Activated naive CD4-positive, alpha-beta T cell treated with anti-CD3 and anti-CD28 coated beads, Interleukin-2, amount 10 ng/mL, durations not matched to agents 7 days and 5 days (primary cell): ENCODE measurements around the gene SLC19A1.

ENCODE experiments used
- CTCF ChIA-PET: fragments of 350-600 bp; sonication (Branson Sonifier 250); formaldehyde crosslinking; loops from one replicate; lab custom pipeline; 2021; ENCODE audit warnings: antibody characterized with exemption; lab: Charles Lee
- DNase-seq: peaks from one replicate; pipeline ENCODE4 v3.0.0-alpha.2; 2020
- H3K27ac Mint-ChIP-seq: one replicate; pipeline ENCODE4 v1.8.0; 2021; ENCODE audit warnings: mild to moderate bottlenecking, moderate library complexity, mixed read lengths
- H3K27me3 Mint-ChIP-seq: one replicate; pipeline ENCODE4 v1.8.0; 2021; ENCODE audit warnings: mild to moderate bottlenecking, mixed read lengths
- H3K36me3 Mint-ChIP-seq: one replicate; pipeline ENCODE4 v1.8.0; 2021; ENCODE audit warnings: mixed read lengths
- H3K4me1 Mint-ChIP-seq: one replicate; pipeline ENCODE4 v1.8.0; 2021; ENCODE audit warnings: mixed read lengths
- H3K4me3 Mint-ChIP-seq: one replicate; pipeline ENCODE4 v1.8.0; 2021; ENCODE audit warnings: mild to moderate bottlenecking, moderate library complexity, mixed read lengths
- H3K9me3 Mint-ChIP-seq: one replicate; pipeline ENCODE4 v1.8.0; 2021; ENCODE audit warnings: mixed read lengths

Gene SLC19A1

GRCh38 chr21:45557616-45558043, 15.4 kb upstream of the SLC19A1 start:
- Mint-ChIP-seq H3K9me3 (no peaks in the 10 kb centered on the region), H3K27me3 (peaks cover 59% of the 10 kb centered on the region), H3K4me1 (peaks cover 11% of the 10 kb centered on the region), H3K27ac (no peak overlapping the region), H3K36me3 (no peaks in the 10 kb centered on the region), H3K4me3 (no peak overlapping the region)
- CTCF ChIA-PET = no interaction called here
- DNase-seq = no peak

GRCh38 chr21:45556645-45557615, 14.7 kb upstream of the SLC19A1 start:
- no peaks in the 10 kb centered on the region for H3K36me3 Mint-ChIP-seq
- H3K27me3 Mint-ChIP-seq = peaks cover 52% of the 10 kb centered on the region
- H3K4me3 Mint-ChIP-seq = no peak overlapping the region
- CTCF ChIA-PET = interaction anchor here (0.9 to 1.6 kb wide), 3 partner anchors 40 to 264 kb away, joined by 3 to 16 read pairs (median 5); no protein-coding TSS in a partner anchor
- DNase-seq = no peak
- H3K27ac Mint-ChIP-seq = no peak overlapping the region
- peaks cover 15% of the 10 kb centered on the region for H3K4me1 Mint-ChIP-seq
- H3K9me3 Mint-ChIP-seq = no peaks in the 10 kb centered on the region

GRCh38 chr21:45556302-45556644, 14.0 kb upstream of the SLC19A1 start:
- DNase-seq = no peak
- Mint-ChIP-seq H3K27ac (no peak overlapping the region), H3K36me3 (no peaks in the 10 kb centered on the region), H3K4me3 (no peak overlapping the region), H3K9me3 (no peaks in the 10 kb centered on the region), H3K27me3 (peaks cover 47% of the 10 kb centered on the region), H3K4me1 (peaks cover 22% of the 10 kb centered on the region)
- CTCF ChIA-PET = interaction anchor here (0.9 to 1.6 kb wide), 3 partner anchors 40 to 264 kb away, joined by 3 to 16 read pairs (median 5); no protein-coding TSS in a partner anchor

GRCh38 chr21:45555557-45556301, 13.5 kb upstream of the SLC19A1 start:
- H3K9me3 Mint-ChIP-seq = no peaks in the 10 kb centered on the region
- no peak overlapping the region for H3K27ac Mint-ChIP-seq
- peaks cover 42% of the 10 kb centered on the region for H3K27me3 Mint-ChIP-seq
- H3K36me3 Mint-ChIP-seq = no peaks in the 10 kb centered on the region
- CTCF ChIA-PET = interaction anchor here (0.9 to 1.6 kb wide), 3 partner anchors 41 to 265 kb away, joined by 3 to 16 read pairs (median 5); no protein-coding TSS in a partner anchor
- H3K4me3 Mint-ChIP-seq = no peak overlapping the region
- H3K4me1 Mint-ChIP-seq = peaks cover 27% of the 10 kb centered on the region
- peak; percentile 44 for DNase-seq

GRCh38 chr21:45555251-45555556, 13.0 kb upstream of the SLC19A1 start:
- peaks cover 32% of the 10 kb centered on the region for H3K4me1 Mint-ChIP-seq
- no peak for DNase-seq
- H3K9me3 Mint-ChIP-seq = no peaks in the 10 kb centered on the region
- H3K4me3 Mint-ChIP-seq = no peak overlapping the region
- CTCF ChIA-PET = interaction anchor here (1.6 kb wide), 1 partner anchor 41 kb away, joined by 16 read pairs; no protein-coding TSS in a partner anchor
- H3K36me3 Mint-ChIP-seq = no peaks in the 10 kb centered on the region
- H3K27me3 Mint-ChIP-seq = peaks cover 37% of the 10 kb centered on the region
- H3K27ac Mint-ChIP-seq = no peak overlapping the region

GRCh38 chr21:45554477-45555175, 12.4 kb upstream of the SLC19A1 start:
- peaks cover 35% of the 10 kb centered on the region for H3K4me1 Mint-ChIP-seq
- H3K27ac Mint-ChIP-seq = peak overlapping the region; percentile 91
- peaks cover 34% of the 10 kb centered on the region for H3K27me3 Mint-ChIP-seq
- CTCF ChIA-PET = interaction anchor here (0.8 to 1.0 kb wide), 2 partner anchors 38 to 42 kb away, joined by 3 read pairs; no protein-coding TSS in a partner anchor
- no peaks in the 10 kb centered on the region for H3K36me3 Mint-ChIP-seq
- H3K4me3 Mint-ChIP-seq = peak overlapping the region; percentile 80
- DNase-seq = peak; percentile 88
- no peaks in the 10 kb centered on the region for H3K9me3 Mint-ChIP-seq

GRCh38 chr21:45552696-45553391, 10.6 kb upstream of the SLC19A1 start:
- Mint-ChIP-seq H3K27me3 (peaks cover 22% of the 10 kb centered on the region), H3K27ac (peak overlapping the region; percentile 65), H3K4me3 (peak overlapping the region; percentile 50), H3K4me1 (peaks cover 42% of the 10 kb centered on the region), H3K36me3 (no peaks in the 10 kb centered on the region), H3K9me3 (no peaks in the 10 kb centered on the region)
- no peak for DNase-seq
- CTCF ChIA-PET = no interaction called here

GRCh38 chr21:45551783-45552695, 9.8 kb upstream of the SLC19A1 start:
- peak overlapping the region; percentile 65 for H3K4me3 Mint-ChIP-seq
- peak overlapping the region; percentile 95 for H3K27ac Mint-ChIP-seq
- no peaks in the 10 kb centered on the region for H3K9me3 Mint-ChIP-seq
- peaks cover 14% of the 10 kb centered on the region for H3K27me3 Mint-ChIP-seq
- H3K36me3 Mint-ChIP-seq = no peaks in the 10 kb centered on the region
- CTCF ChIA-PET = interaction anchor here (0.6 to 0.9 kb wide), 2 partner anchors 42 to 44 kb away, joined by 3 to 4 read pairs; no protein-coding TSS in a partner anchor
- no peak for DNase-seq
- peaks cover 42% of the 10 kb centered on the region for H3K4me1 Mint-ChIP-seq

- peak overlapping the region; percentile 65 for H3K4me3 Mint-ChIP-seq
- no peaks in the 10 kb centered on the region for H3K36me3 Mint-ChIP-seq
- peak; percentile 44 for DNase-seq
- H3K9me3 Mint-ChIP-seq = no peaks in the 10 kb centered on the region
- peaks cover 6% of the 10 kb centered on the region for H3K27me3 Mint-ChIP-seq
- peaks cover 42% of the 10 kb centered on the region for H3K4me1 Mint-ChIP-seq
- CTCF ChIA-PET = interaction anchor here (0.9 kb wide), 1 partner anchor 45 kb away, joined by 4 read pairs; no protein-coding TSS in a partner anchor
- peak overlapping the region; percentile 95 for H3K27ac Mint-ChIP-seq
Measured at GRCh38 chr21:45551316-45551715, 9.1 kb upstream of the SLC19A1 start.

- Mint-ChIP-seq H3K27ac (peak overlapping the region; percentile 95), H3K36me3 (no peaks in the 10 kb centered on the region), H3K4me1 (peaks cover 42% of the 10 kb centered on the region), H3K27me3 (peaks cover 5% of the 10 kb centered on the region), H3K4me3 (peak overlapping the region; percentile 65), H3K9me3 (no peaks in the 10 kb centered on the region)
- CTCF ChIA-PET = no interaction called here
- peak; percentile 66 for DNase-seq
Measured at GRCh38 chr21:45550522-45551210, 8.4 kb upstream of the SLC19A1 start.

- H3K4me3 Mint-ChIP-seq = peak overlapping the region; percentile 65
- H3K36me3 Mint-ChIP-seq = no peaks in the 10 kb centered on the region
- peaks cover 4% of the 10 kb centered on the region for H3K27me3 Mint-ChIP-seq
- H3K9me3 Mint-ChIP-seq = no peaks in the 10 kb centered on the region
- peaks cover 42% of the 10 kb centered on the region for H3K4me1 Mint-ChIP-seq
- peak overlapping the region; percentile 95 for H3K27ac Mint-ChIP-seq
- CTCF ChIA-PET = no interaction called here
- no peak for DNase-seq
Measured at GRCh38 chr21:45549626-45550463, 7.6 kb upstream of the SLC19A1 start.
